GM23338 (cell line): ENCODE results near the gene SRI. TPM values are rescaled to one million over a fixed set of nuclear protein-coding genes. Genes with fewer than 3 reads are reported as not detected.

Source experiments
- ATAC-seq: fragments of 200-7000 bp; cut with Tn5 transposase; 3 replicates; pipeline ENCODE4 v1.9.1; 2020
- DNase-seq: peaks from one replicate; pipeline ENCODE4 v3.0.0-alpha.2; 2015; ENCODE audit warnings: low spot score
- H2AFZ ChIP-seq: fragments of 200-600 bp; sonication (generic); 2 replicates; pipeline ENCODE4 v1.8.0; 2016; ENCODE audit warnings: antibody characterized with exemption, mild to moderate bottlenecking, moderate library complexity
- H3F3A ChIP-seq: fragments of 200-600 bp; sonication (generic); replicated peaks from 2 replicates; pipeline ENCODE4 v1.8.0; 2017; ENCODE audit warnings: antibody characterized with exemption, mixed run types, low read depth
- H3K27ac ChIP-seq: fragments of 200-600 bp; sonication (generic); 2 replicates; pipeline ENCODE4 v1.6.1; 2016; ENCODE audit warnings: low read depth
- H3K27me3 ChIP-seq: fragments of 200-600 bp; sonication (generic); 2 replicates; pipeline ENCODE4 v1.8.0; 2016; ENCODE audit warnings: mild to moderate bottlenecking, mixed run types, moderate library complexity; ENCODE audit not compliant: insufficient read depth
- H3K36me3 ChIP-seq: fragments of 200-600 bp; sonication (generic); 2 replicates; pipeline ENCODE4 v1.8.0; 2016; ENCODE audit warnings: mild to moderate bottlenecking; ENCODE audit not compliant: insufficient read depth
- H3K4me1 ChIP-seq: fragments of 200-600 bp; sonication (generic); 2 replicates; pipeline ENCODE4 v1.8.0; 2016; ENCODE audit warnings: mild to moderate bottlenecking, moderate library complexity; ENCODE audit not compliant: insufficient read depth
- H3K4me2 ChIP-seq: fragments of 200-600 bp; sonication (generic); 2 replicates; pipeline ENCODE4 v1.7.1; 2017; ENCODE audit warnings: mixed run types
- H3K4me3 ChIP-seq: fragments of 200-600 bp; sonication (generic); 2 replicates; pipeline ENCODE4 v1.6.1; 2016; ENCODE audit warnings: mixed run types
- H3K79me2 ChIP-seq: fragments of 200-600 bp; sonication (generic); replicated peaks from 2 replicates; pipeline ENCODE4 v1.8.0; 2017; ENCODE audit warnings: mild to moderate bottlenecking; ENCODE audit not compliant: insufficient read depth
- H3K9me2 ChIP-seq: fragments of 200-600 bp; sonication (generic); 2 replicates; pipeline ENCODE4 v1.8.0; 2017; ENCODE audit not compliant: insufficient read depth
- H4K20me1 ChIP-seq: fragments of 200-600 bp; sonication (generic); replicated peaks from 2 replicates; pipeline ENCODE4 v1.8.0; 2017; ENCODE audit warnings: mild to moderate bottlenecking; ENCODE audit not compliant: insufficient read depth
- H3K27ac Mint-ChIP-seq: 2 replicates; pipeline ENCODE4 v1.8.0; 2020; ENCODE audit warnings: inconsistent platforms, mild to moderate bottlenecking, moderate library complexity, mixed read lengths
- H3K27me3 Mint-ChIP-seq: 3 replicates; pipeline ENCODE4 v1.8.0; 2022; ENCODE audit warnings: low read depth, mild to moderate bottlenecking, moderate library complexity, mixed read lengths, inconsistent platforms; ENCODE audit not compliant: insufficient read depth, poor library complexity
- H3K36me3 Mint-ChIP-seq: 3 replicates; pipeline ENCODE4 v1.8.0; 2021; ENCODE audit warnings: low read depth, mild to moderate bottlenecking, inconsistent platforms, moderate library complexity, mixed read lengths
- H3K4me1 Mint-ChIP-seq: 3 replicates; pipeline ENCODE4 v1.8.0; 2020; ENCODE audit warnings: mild to moderate bottlenecking, inconsistent platforms, mixed read lengths
- H3K4me3 Mint-ChIP-seq: 3 replicates; pipeline ENCODE4 v1.8.0; 2021; ENCODE audit warnings: moderate library complexity, mild to moderate bottlenecking, inconsistent platforms, mixed read lengths
- H3K9me3 Mint-ChIP-seq: 3 replicates; pipeline ENCODE4 v1.8.0; 2020; ENCODE audit warnings: moderate library complexity, mild to moderate bottlenecking, inconsistent platforms, mixed read lengths
- ETS1 ChIP-seq: IDR thresholded peaks from 2 replicates; pipeline ENCODE4 v1.6.1; 2016; ENCODE audit warnings: antibody characterized with exemption
- EZH2phosphoT487 ChIP-seq: fragments of 200-600 bp; sonication (generic); IDR thresholded peaks from one replicate; pipeline ENCODE4 v1.8.1; 2018; ENCODE audit warnings: antibody characterized with exemption; ENCODE audit not compliant: unreplicated experiment
- NANOG ChIP-seq: IDR thresholded peaks from 2 replicates; pipeline ENCODE4 v1.6.1; 2016; ENCODE audit warnings: antibody characterized with exemption, borderline replicate concordance
- REST ChIP-seq: IDR thresholded peaks from one replicate; pipeline ENCODE4 v1.6.1; 2018; ENCODE audit warnings: antibody characterized with exemption; ENCODE audit not compliant: unreplicated experiment
- STAT1 ChIP-seq: IDR thresholded peaks from one replicate; pipeline ENCODE4 v1.6.1; 2016; ENCODE audit warnings: antibody characterized with exemption; ENCODE audit not compliant: unreplicated experiment
- ZNF114 ChIP-seq: fragments of 250-450 bp; sonication (Bioruptor Pico); IDR thresholded peaks from 2 replicates; pipeline ENCODE4 v1.5.0; 2020; ENCODE audit warnings: mild to moderate bottlenecking, moderate library complexity
- ZNF462 ChIP-seq: fragments of 250-450 bp; sonication (Bioruptor Pico); IDR thresholded peaks from 2 replicates; pipeline ENCODE4 v1.5.0; 2020; ENCODE audit warnings: mild to moderate bottlenecking, moderate library complexity
- polyA plus RNA-seq: library from polyadenylated mRNA; unstranded; fragments of >200 nt; fragmentation: Nextera tagmentation; extraction: Ambion mirVana; gene quantifications from 2 replicates; pipeline ENCODE4 v1.2.1, GENCODE V29; 2016
- total RNA-seq: library from RNA; depleted of rRNA; stranded (reverse); fragments of >200 nt; shearing (Covaris generic); gene quantifications from 2 replicates; pipeline ENCODE4 v1.2.3, GENCODE V29; 2014

Gene SRI
- total and polyA plus RNA-seq, 2 experiments from 2014 or later: 141 to 321 TPM

- TF ChIP-seq ZNF462 (CRISPR knock-in tag) (no peak), EZH2phosphoT487 (no peak), STAT1 (no peak)
Observed at GRCh38 chr7:88214456-88214855, 5.4 kb downstream of the SRI start (continued).

GRCh38 chr7:88212918-88213317 lies 6.9 kb downstream of the SRI start:
- no peaks in the 10 kb centered on the region for H3K9me3 Mint-ChIP-seq
- DNase-seq (no peak), ATAC-seq (no peak)
- H3K27me3 Mint-ChIP-seq: peaks cover 2% of the 10 kb centered on the region
- H3K27ac Mint-ChIP-seq: peak overlapping the region; percentile 39
- peaks cover 14% of the 10 kb centered on the region; the same call in 1 of the 2 replicates for H3K36me3 ChIP-seq
- no peak overlapping the region for H3K4me3 ChIP-seq
- H3K79me2 ChIP-seq: peaks cover 37% of the 10 kb centered on the region
- H2AFZ ChIP-seq: no peak overlapping the region
- peaks cover 48% of the 10 kb centered on the region for H3K36me3 Mint-ChIP-seq
- H3K4me1 ChIP-seq: peaks cover 28% of the 10 kb centered on the region
- no peak overlapping the region for H3K4me2 ChIP-seq
- TF ChIP-seq REST (no peak), ETS1 (no peak), NANOG (no peak), EZH2phosphoT487 (no peak), ZNF114 (CRISPR knock-in tag) (no peak)
- H4K20me1 ChIP-seq: no peaks in the 10 kb centered on the region
- H3K4me1 Mint-ChIP-seq: peaks cover 34% of the 10 kb centered on the region
- no peak overlapping the region for H3K27ac ChIP-seq
- no peaks in the 10 kb centered on the region for H3K27me3 ChIP-seq
- no peak overlapping the region for H3K4me3 Mint-ChIP-seq
- no peaks in the 10 kb centered on the region for H3K9me2 ChIP-seq
- H3F3A ChIP-seq: no peaks in the 10 kb centered on the region
